ENCODE results near the gene ZNF385D.

GRCh38 chr3:21722768-21723167, 28.2 kb downstream of the ZNF385D start:
- TF ChIP-seq CTCF (conservative IDR thresholded peaks at IDR 0.05; ENCODE audit: low read depth, low read length), result no peak
- no peak for TF ChIP-seq EZH2 (IDR thresholded peaks at IDR 0.05; ENCODE audit: borderline replicate concordance, low read depth, low read length, poor library complexity, severe bottlenecking)
